Lower lobe of right lung (tissue), 2 donors: Measurements from ENCODE around the gene NUP62CL. TPM values are rescaled to one million over a fixed set of nuclear protein-coding genes. Genes with fewer than 3 reads are reported as not detected.

Experiments
- ATAC-seq, 2 donors: fragments of 200-7000 bp; cut with Tn5 transposase; one replicate each; pipeline ENCODE4 v1.9.1; 2020 to 2022; ENCODE audit warnings: mild to moderate bottlenecking in 2 of 2, moderate library complexity in 2 of 2
- DNase-seq: peaks from one replicate; pipeline ENCODE4 v3.0.0-alpha.2; 2020
- H3K27ac ChIP-seq: fragments of 200-600 bp; one replicate; pipeline ENCODE4 v1.8.0; 2022
- H3K27me3 ChIP-seq: fragments of 200-600 bp; one replicate; pipeline ENCODE4 v1.8.0; 2022; ENCODE audit warnings: low read depth
- H3K36me3 ChIP-seq: fragments of 200-600 bp; one replicate; pipeline ENCODE4 v1.8.0; 2022; ENCODE audit warnings: mild to moderate bottlenecking
- H3K4me1 ChIP-seq: fragments of 200-600 bp; one replicate; pipeline ENCODE4 v1.8.0; 2022
- H3K4me3 ChIP-seq: fragments of 200-600 bp; one replicate; pipeline ENCODE4 v1.8.0; 2022; ENCODE audit warnings: mild to moderate bottlenecking
- H3K9me3 ChIP-seq: fragments of 200-600 bp; one replicate; pipeline ENCODE4 v1.8.0; 2022
- intact Hi-C: fragments of 100-400 bp; cut with DNase I; formaldehyde crosslinking; loops from one replicate; pipeline ENCODE4 v1.11.0; 2022
- total RNA-seq: library from RNA; stranded (reverse); fragmentation: NEBNext Ultra II Directional; extraction: Animal tissue kit (Norgen Biotek cat#: 25700); gene quantifications from one replicate; pipeline ENCODE4 v1.2.1, GENCODE V29; 2021
- TF ChIP-seq, protein P1 (sequence below): fragments of 200-600 bp; IDR thresholded peaks from one replicate; pipeline ENCODE4 v1.8.0; 2022; ENCODE audit warnings: antibody characterized with exemption, mild to moderate bottlenecking
- donor health status: DM: no; HTN: yes; CAD: no; lungs with severe emphysema.

The NUP62CL gene
- total RNA-seq, 1 donor from 2014 or later, result 1.4 TPM

DNA sequence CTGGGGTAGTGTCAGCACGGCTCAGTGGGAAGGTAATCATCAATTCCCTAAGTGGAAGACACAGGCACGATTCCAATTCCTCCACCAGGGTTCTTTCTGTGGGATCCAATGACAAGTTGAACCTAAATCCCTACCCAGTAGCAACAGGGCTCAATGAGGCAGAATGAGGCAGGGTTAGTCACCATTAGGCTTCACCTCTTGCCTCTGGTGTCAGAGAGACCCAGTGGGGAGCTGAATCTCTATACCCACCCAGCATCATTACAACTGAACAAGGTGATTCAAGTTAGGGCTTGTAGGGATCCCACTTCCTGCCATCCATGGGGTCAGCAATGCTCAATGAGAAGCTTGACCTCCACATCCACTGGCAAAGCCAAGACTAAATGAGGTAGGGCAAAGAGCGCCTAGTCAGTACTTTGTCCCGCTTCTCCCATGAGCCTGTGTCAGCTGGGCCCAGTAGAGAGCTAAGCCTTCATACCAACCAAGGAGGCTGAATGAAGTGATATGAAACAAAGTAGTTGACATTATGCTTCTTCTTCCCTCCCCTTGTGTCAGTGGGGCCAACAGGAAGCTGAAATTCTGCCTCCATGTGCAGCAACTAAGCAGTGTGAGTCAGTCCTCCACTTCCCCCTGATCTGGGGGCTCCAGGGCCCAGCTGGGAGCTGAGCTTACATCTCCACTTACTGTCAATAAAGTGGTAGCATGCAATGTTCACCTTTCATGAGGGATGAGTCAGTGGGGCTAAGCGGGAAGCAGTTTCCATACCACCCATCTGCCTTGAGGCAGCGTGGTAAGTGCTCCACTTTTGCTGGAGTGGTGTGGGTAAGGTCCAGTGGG, 51.2 kb downstream of the NUP62CL start:
- Histone ChIP-seq H3K4me3 (no peak overlapping the region), H3K4me1 (no peaks in the 10 kb centered on the region), H3K9me3 (no peaks in the 10 kb centered on the region), H3K36me3 (no peaks in the 10 kb centered on the region), H3K27me3 (no peaks in the 10 kb centered on the region), H3K27ac (no peak overlapping the region)
- intact Hi-C loops, result no loop called here
- TF ChIP-seq, protein P1, sequence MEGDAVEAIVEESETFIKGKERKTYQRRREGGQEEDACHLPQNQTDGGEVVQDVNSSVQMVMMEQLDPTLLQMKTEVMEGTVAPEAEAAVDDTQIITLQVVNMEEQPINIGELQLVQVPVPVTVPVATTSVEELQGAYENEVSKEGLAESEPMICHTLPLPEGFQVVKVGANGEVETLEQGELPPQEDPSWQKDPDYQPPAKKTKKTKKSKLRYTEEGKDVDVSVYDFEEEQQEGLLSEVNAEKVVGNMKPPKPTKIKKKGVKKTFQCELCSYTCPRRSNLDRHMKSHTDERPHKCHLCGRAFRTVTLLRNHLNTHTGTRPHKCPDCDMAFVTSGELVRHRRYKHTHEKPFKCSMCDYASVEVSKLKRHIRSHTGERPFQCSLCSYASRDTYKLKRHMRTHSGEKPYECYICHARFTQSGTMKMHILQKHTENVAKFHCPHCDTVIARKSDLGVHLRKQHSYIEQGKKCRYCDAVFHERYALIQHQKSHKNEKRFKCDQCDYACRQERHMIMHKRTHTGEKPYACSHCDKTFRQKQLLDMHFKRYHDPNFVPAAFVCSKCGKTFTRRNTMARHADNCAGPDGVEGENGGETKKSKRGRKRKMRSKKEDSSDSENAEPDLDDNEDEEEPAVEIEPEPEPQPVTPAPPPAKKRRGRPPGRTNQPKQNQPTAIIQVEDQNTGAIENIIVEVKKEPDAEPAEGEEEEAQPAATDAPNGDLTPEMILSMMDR, result no peak
- ATAC-seq, result no peak
- DNase-seq, result no peak

DNA sequence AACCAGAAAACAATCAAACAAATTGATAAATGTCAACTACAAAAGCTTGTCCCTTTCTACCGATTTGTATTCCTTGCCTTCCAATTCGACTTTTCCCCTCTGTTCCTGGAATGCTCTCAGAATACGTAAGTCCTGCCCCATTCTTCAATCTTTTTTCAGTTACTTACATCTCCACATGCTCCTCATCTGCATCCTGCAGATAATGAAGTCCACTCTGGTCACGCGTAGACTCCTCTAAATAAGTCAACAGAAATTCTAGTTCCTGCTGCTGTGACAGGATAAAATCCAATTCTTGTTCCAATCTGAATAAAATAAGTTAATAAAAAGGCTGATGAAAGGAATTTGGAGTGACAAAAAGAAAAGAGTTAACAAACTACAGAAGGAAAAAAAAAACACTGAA, 53.2 kb downstream of the NUP62CL start:
- Histone ChIP-seq H3K4me3 (no peak overlapping the region), H3K9me3 (no peaks in the 10 kb centered on the region), H3K4me1 (no peaks in the 10 kb centered on the region), H3K27ac (no peak overlapping the region), H3K27me3 (no peaks in the 10 kb centered on the region), H3K36me3 (no peaks in the 10 kb centered on the region)
- TF ChIP-seq, protein P1, result no peak
- intact Hi-C loops, result no loop called here
- no peak for ATAC-seq
- no peak for DNase-seq

DNA sequence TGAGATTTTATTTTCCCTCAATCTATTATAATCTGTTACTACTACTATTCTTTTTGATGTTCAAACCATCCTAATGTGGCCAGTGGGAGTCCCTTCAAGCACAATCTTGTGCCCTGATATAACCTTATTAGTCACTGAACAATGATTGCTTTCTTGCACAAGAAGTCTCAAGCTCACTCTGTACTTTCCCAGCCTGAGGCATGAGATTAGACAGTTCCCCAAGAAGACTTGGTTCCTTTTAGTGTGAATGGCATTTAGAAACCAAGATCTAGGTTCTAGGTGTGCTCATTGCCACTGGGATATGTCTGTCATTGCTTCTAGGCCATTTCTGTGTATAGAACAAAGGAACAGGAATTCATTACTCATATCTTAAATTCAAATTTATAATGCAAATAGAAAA, 59.6 kb downstream of the NUP62CL start:
- H3K4me3 ChIP-seq, result no peak overlapping the region
- no peaks in the 10 kb centered on the region for H3K9me3 ChIP-seq
- H3K4me1 ChIP-seq, result no peaks in the 10 kb centered on the region
- no peaks in the 10 kb centered on the region for H3K27me3 ChIP-seq
- no peak for ATAC-seq
- TF ChIP-seq, protein P1, result no peak
- no peak overlapping the region for H3K27ac ChIP-seq
- intact Hi-C loops, result no loop called here
- no peaks in the 10 kb centered on the region for H3K36me3 ChIP-seq
- DNase-seq, result no peak

DNA sequence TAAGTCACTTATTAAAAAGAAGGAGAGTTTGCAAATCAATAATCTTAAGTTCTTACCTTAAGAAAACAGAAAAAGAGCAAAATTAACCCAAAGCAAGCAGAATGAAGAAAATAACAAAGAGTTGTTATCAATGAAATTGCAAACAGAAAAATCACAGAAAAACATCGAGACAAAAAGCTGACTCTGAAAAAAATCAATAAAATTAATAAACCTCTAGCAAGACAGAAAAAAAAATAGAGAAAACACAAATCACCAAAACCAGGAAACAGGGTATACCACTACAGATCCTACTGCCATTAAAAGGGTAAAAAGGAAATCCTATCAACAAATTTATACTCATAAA, 70.3 kb downstream of the NUP62CL start:
- Histone ChIP-seq H3K27me3 (no peaks in the 10 kb centered on the region), H3K27ac (no peak overlapping the region), H3K4me3 (no peak overlapping the region), H3K36me3 (no peaks in the 10 kb centered on the region), H3K4me1 (no peaks in the 10 kb centered on the region), H3K9me3 (no peaks in the 10 kb centered on the region)
- DNase-seq (no peak), ATAC-seq (no peak)
- intact Hi-C loops, result no loop called here
- TF ChIP-seq, protein P1, result no peak

DNA sequence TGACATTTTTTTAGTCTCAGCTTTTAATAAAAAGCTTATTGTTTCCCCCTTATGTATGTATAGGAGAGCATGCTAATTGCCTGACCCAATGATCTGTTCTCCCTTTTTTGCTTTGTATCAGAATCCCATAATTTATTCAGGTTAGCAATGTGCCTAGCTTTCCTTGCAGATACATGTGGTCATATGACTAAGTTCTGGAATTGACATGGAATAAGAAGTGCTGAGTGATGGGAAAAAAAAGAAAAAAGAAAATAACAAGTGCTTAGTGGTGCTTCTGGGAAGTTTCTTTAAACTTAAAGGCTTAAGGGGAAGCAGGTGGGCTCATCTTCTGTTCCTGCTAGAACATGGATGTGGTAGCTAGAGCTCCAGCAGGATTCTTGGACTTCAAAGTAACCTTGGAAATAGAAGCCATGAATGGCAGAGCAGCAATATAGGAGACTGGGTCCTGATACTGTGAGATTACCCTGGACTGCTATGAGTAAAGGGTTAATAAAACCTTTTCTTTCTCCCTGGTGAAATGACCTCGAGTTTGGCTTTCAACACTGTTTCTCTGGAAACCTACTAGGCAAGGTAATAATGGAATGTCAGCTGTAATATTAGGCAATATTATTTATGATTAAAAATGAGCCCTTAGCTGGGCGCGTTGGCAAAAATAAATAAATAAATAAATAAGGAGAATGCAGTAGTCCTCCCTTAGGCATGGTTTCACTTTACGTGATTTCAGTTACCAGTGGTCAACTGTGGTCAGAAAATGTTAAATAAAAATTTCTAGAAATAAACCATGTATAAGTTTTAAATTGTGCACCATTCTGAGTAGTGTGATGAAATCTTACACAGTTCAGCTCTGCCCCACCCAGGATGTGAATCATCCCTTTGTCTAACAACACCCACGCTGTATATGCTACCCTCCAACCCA, 70.9 kb downstream of the NUP62CL start:
- intact Hi-C loops, result no loop called here
- ATAC-seq, result no peak

More for the DNA sequence above, 70.9 kb downstream of the NUP62CL start:
- H3K4me3 ChIP-seq, result no peak overlapping the region
- H3K9me3 ChIP-seq, result no peaks in the 10 kb centered on the region
- TF ChIP-seq, protein P1, result no peak
- no peaks in the 10 kb centered on the region for H3K36me3 ChIP-seq
- DNase-seq, result no peak
- no peak overlapping the region for H3K27ac ChIP-seq
- H3K4me1 ChIP-seq, result no peaks in the 10 kb centered on the region
- no peaks in the 10 kb centered on the region for H3K27me3 ChIP-seq
